Measurements from ENCODE around the gene OSGIN1.

DNA sequence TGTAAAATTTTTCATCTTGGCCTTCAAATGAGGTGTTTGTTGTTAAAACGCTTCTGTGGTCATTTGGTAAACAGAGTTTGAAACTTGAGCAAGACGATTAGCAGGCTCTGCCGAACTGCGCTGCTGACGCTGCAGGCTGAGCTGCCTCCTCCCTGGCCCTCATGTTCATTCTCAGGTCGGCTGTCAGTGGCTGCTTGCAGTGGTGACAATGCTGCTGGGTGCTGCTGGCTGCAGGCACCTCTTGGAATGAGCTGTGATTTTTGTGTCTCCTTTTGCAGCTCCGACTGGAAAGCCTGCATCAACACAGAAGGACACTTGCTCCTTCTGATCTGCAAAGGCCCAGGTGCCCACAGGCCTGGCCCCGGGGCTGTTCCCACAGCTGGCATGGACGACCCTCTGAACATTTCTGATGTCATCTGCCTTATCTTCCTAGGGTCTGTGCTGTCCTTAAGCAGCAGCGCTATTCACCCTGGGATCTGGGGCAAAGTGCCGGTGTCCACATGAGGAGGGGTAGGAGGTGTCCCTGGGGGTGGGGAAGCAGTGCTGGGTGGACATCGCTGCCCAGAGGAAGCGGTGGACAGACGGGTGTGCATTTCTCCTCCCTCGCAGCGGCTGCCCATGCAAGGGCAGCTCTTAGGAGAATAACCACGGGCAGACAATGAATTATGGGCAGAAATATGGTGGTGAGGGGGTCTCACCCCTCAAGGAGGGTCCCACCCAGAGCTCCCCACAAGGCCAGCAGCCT, 23.1 kb upstream of the OSGIN1 start:
- TF ChIP-seq POLR2A (IDR thresholded peaks at IDR 0.05; ENCODE audit: low read length) (no peak), GATA1 (IDR thresholded peaks at IDR 0.05; ENCODE audit: low read depth, low read length) (no peak)

Measured in erythroblast (primary cell).